IPS DF 6.9 (cell line): ENCODE data around the gene LHX5.

Source experiments
- DNase-seq: peaks from one replicate; pipeline ENCODE4 v3.0.0-alpha.2; 2013; ENCODE audit warnings: low read depth, low spot score
- H3K27ac ChIP-seq: one replicate; pipeline ENCODE4 v1.5.1; 2013; ENCODE audit warnings: low read length, control low read depth
- H3K27me3 ChIP-seq: 2 replicates; pipeline ENCODE4 v1.6.1; 2013; ENCODE audit warnings: mild to moderate bottlenecking, low read length; ENCODE audit not compliant: control insufficient read depth, insufficient read depth
- H3K36me3 ChIP-seq: 2 replicates; pipeline ENCODE4 v1.6.1; 2013; ENCODE audit warnings: low read length; ENCODE audit not compliant: control insufficient read depth, insufficient read depth
- H3K4me1 ChIP-seq: 2 replicates; pipeline ENCODE4 v1.6.1; 2013; ENCODE audit warnings: low read length; ENCODE audit not compliant: control insufficient read depth, insufficient read depth
- H3K4me3 ChIP-seq: 2 replicates; pipeline ENCODE4 v1.5.1; 2013; ENCODE audit warnings: mild to moderate bottlenecking, low read length
- H3K9me3 ChIP-seq: 2 replicates; pipeline ENCODE4 v1.6.1; 2013; ENCODE audit warnings: low read length, inconsistent platforms; ENCODE audit not compliant: control insufficient read depth, insufficient read depth
- WGBS: extraction: QIAGEN DNeasy Blood & Tissue Kit; methylation state at CpG from one replicate; pipeline ENCODE4 v1.1.7; 2013; ENCODE audit warnings: mixed read lengths, missing lambda C conversion rate; ENCODE audit not compliant: insufficient read length, insufficient coverage; 5-methylcytosine and 5-hydroxymethylcytosine counted together

Gene LHX5

DNA sequence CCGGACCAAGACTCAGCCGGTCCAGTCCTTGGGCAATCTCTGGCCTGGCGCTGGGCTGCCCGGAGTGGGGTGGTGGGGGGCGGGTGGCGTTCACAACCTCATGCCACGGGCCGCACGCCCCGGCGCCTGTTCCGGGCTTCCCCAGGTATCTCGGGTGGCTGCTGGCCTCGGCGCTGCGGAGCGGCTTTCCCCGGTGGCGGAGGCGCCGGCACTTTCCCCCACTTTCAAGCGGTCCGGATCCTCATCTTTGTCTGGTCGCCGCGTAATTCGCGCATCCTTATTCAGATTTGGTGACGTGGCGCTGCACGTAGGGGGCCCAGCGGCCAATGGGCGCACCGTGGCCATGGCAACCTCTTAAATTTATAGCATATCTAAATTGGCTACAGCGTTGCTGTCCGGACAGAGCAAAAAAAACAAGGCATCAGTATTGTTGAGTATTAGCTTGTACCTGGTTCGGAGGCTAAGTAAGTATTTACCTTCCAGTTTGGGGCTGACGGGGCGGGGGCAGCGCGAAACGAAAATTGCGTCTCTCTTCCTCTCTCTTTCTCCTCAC is at the start of gene LHX5:
LHX5 (minus strand) TSS at position 253 of the 553 bp plus-strand sequence. CDS start 373 bp downstream, outside the sequence.
- H3K4me1 ChIP-seq, result peaks cover 14% of the 10 kb centered on the region
- H3K4me3 ChIP-seq, result peak within 1 kb of the TSS; percentile 14; the same call in 1 of the 2 replicates
- H3K9me3 ChIP-seq, result no peaks in the 10 kb centered on the region
- H3K27ac ChIP-seq, result no peak within 1 kb of the TSS
- WGBS, result no CpG with 5 or more reads among the region's 43 CpGs
- no peak for DNase-seq
- H3K36me3 ChIP-seq, result no peaks in the 10 kb centered on the region
- H3K27me3 ChIP-seq, result peaks cover 94% of the 10 kb centered on the region

GRCh38 chr12:113519464-113520307 is 48.0 kb upstream of the LHX5 start:
- no peaks in the 10 kb centered on the region for H3K36me3 ChIP-seq
- H3K9me3 ChIP-seq, result no peaks in the 10 kb centered on the region
- WGBS, result no CpG with 5 or more reads among the region's 40 CpGs
- H3K4me3 ChIP-seq, result no peak overlapping the region
- no peaks in the 10 kb centered on the region; the same call in 1 of the 2 replicates for H3K27me3 ChIP-seq
- peaks cover 3% of the 10 kb centered on the region; the same call in 1 of the 2 replicates for H3K4me1 ChIP-seq
- no peak overlapping the region for H3K27ac ChIP-seq
- DNase-seq, result no peak

DNA sequence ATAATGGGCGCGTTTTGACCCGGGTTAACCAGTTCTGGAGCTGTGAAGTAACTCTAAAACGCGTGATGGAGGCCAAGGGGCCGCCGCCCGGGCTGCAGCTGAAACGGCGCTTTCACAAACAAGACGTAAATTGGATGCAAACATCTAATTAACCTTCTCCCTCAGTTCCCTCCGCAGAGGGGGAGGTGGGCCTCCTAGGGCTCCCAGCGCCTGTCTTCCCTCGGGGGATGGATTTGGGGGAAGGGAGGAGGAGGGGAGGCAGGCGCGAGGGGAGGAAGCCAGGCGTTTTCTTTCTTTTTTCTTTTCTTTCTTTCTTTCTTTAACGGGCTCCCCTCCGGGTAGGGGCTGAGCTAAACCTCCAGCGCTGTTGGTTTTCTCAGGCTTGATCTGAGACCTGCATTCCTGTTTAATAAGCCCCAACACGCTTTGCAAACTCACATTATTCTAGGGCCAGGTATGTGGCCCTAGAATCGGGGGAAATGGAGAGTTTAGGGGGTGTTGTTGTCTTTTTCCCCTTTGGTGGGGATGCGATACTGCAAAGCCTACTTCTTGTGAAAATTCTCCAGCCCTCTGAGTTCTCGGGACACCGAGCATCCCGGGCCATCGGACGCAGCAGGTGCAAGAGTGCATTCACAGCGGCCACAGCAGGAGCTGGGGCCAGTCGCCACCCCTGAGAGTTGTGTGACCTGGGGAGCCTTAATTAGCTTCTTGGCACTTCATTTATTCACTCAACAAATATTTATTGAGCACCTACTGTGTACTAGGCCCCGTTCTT is 43.6 kb upstream of the LHX5 start:
- Histone ChIP-seq H3K4me3 (peak overlapping the region; percentile 24; the same call in 1 of the 2 replicates), H3K36me3 (no peaks in the 10 kb centered on the region), H3K27me3 (no peaks in the 10 kb centered on the region; the same call in 1 of the 2 replicates), H3K27ac (no peak overlapping the region), H3K9me3 (no peaks in the 10 kb centered on the region), H3K4me1 (peaks cover 7% of the 10 kb centered on the region)
- DNase-seq, result no peak
- WGBS, result no CpG with 5 or more reads among the region's 31 CpGs

GRCh38 chr12:113514602-113515001 is 42.9 kb upstream of the LHX5 start:
- Histone ChIP-seq H3K4me1 (peaks cover 7% of the 10 kb centered on the region), H3K36me3 (no peaks in the 10 kb centered on the region), H3K4me3 (peak overlapping the region; percentile 24; the same call in 1 of the 2 replicates), H3K27ac (no peak overlapping the region), H3K27me3 (no peaks in the 10 kb centered on the region; the same call in 1 of the 2 replicates), H3K9me3 (no peaks in the 10 kb centered on the region)
- no CpG with 5 or more reads among the region's 8 CpGs for WGBS
- DNase-seq, result no peak

DNA sequence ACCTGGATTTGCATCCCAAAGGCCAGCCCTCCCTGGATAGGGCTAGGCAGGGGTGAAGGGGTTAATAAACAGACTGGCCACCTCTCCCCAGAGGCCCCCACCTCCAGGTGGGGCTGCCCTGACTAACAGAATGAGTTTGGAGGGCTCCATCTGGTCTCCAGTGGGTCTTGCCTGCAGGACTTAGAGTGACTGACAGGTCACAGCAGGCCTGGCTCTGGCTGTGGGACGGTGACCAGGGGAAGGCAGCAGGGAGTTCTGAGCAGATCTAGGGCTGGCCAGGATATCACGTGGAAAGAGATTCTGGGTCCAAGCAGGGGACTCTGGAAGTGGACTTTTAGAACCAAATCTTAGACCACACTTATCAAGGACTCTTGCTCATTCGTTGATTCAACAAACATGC is 40.9 kb upstream of the LHX5 start:
- Histone ChIP-seq H3K36me3 (no peaks in the 10 kb centered on the region), H3K9me3 (no peaks in the 10 kb centered on the region), H3K27ac (no peak overlapping the region), H3K4me1 (peaks cover 3% of the 10 kb centered on the region; the same call in 1 of the 2 replicates), H3K4me3 (no peak overlapping the region), H3K27me3 (no peaks in the 10 kb centered on the region; the same call in 1 of the 2 replicates)
- DNase-seq, result no peak
- no CpG with 5 or more reads among the region's 3 CpGs for WGBS

DNA sequence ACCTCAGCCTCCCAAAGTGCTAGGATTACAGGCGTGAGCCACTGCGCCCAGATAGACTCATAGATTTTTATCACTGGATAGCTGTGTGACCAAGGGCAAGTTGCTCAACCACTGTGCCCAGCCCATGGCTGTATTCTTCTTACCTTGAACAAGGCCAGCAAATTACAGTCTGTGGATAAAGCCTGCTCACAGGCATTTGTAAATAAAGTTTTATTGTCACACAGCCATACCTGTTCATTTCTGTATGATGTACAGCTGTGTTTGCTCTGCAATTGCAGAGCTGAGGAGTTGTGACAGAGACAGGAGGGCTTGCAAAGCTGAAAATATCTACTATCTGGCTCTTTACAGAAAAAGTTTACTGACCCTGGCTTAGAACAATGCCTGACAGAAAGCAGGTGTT is 35.2 kb upstream of the LHX5 start:
- Histone ChIP-seq H3K9me3 (no peaks in the 10 kb centered on the region), H3K27ac (no peak overlapping the region), H3K4me1 (no peaks in the 10 kb centered on the region), H3K4me3 (no peak overlapping the region), H3K27me3 (no peaks in the 10 kb centered on the region), H3K36me3 (no peaks in the 10 kb centered on the region)
- DNase-seq, result no peak
- no CpG with 5 or more reads among the region's 2 CpGs for WGBS

GRCh38 chr12:113505941-113506340 is 34.3 kb upstream of the LHX5 start:
- Histone ChIP-seq H3K36me3 (no peaks in the 10 kb centered on the region), H3K27me3 (no peaks in the 10 kb centered on the region), H3K4me3 (no peak overlapping the region), H3K27ac (no peak overlapping the region), H3K4me1 (peaks cover 5% of the 10 kb centered on the region; the same call in 1 of the 2 replicates), H3K9me3 (no peaks in the 10 kb centered on the region)
- DNase-seq, result no peak
- WGBS, result no CpG with 5 or more reads among the region's 7 CpGs

DNA sequence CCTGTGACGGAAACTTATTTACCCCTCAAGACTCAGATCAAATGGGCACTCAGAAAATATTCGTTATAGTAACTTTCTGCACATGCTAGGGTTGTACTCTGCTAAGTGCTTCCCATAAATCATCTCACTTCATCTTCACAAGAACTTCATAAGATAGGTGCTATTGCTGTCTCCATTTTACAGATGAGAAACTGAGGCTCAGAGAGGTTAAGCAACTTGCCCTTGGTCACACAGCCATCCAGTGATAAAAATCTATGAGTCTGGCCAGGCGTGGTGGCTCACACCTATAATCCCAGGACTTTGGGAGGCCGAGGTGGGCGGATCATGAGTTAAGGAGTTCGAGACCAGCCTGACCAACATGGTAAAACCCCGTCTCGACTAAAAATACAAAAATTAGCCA is 33.2 kb upstream of the LHX5 start:
- no peaks in the 10 kb centered on the region for H3K36me3 ChIP-seq
- H3K4me3 ChIP-seq, result no peak overlapping the region
- H3K27ac ChIP-seq, result no peak overlapping the region
- no CpG with 5 or more reads among the region's 8 CpGs for WGBS
- no peaks in the 10 kb centered on the region for H3K9me3 ChIP-seq
- H3K27me3 ChIP-seq, result no peaks in the 10 kb centered on the region
- DNase-seq, result no peak
- H3K4me1 ChIP-seq, result peaks cover 10% of the 10 kb centered on the region; the same call in 1 of the 2 replicates

DNA sequence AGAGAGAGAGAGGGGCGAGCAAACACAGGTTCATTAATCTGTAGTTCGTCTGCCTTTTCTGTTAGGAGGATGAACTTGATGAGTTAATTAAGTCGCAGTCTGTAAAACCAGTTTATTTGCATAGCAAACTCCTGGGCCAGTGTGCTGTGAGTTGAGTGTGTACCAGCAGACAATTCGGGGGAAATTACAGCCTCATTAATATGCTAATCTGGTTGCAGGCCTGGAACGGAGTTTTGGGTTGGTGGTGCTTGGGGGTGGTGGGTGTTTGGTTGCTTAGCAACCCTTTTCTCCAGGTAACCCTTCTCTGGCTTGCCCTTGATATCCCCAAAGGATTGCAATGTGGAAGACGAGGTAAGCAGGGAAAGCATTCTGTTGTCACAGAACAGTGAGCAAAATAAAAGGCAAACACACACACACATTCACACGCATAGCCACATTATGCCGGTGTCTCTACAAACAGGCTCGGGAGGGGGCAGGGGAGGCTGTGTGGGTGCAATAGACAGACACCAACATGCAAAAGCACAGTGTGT is 29.2 kb upstream of the LHX5 start:
- no CpG with 5 or more reads among the region's 9 CpGs for WGBS
- Histone ChIP-seq H3K9me3 (no peaks in the 10 kb centered on the region), H3K36me3 (no peaks in the 10 kb centered on the region), H3K27ac (no peak overlapping the region), H3K4me1 (peaks cover 10% of the 10 kb centered on the region; the same call in 1 of the 2 replicates), H3K27me3 (no peaks in the 10 kb centered on the region), H3K4me3 (no peak overlapping the region)
- DNase-seq, result no peak

GRCh38 chr12:113500306-113500675 is 28.6 kb upstream of the LHX5 start:
- DNase-seq, result no peak
- Histone ChIP-seq H3K27ac (no peak overlapping the region), H3K9me3 (no peaks in the 10 kb centered on the region), H3K4me3 (no peak overlapping the region), H3K36me3 (no peaks in the 10 kb centered on the region), H3K27me3 (no peaks in the 10 kb centered on the region), H3K4me1 (peaks cover 10% of the 10 kb centered on the region; the same call in 1 of the 2 replicates)
- WGBS, result no CpG with 5 or more reads among the region's 8 CpGs
